ENCODE measurements around the gene GHRH. TPM values are rescaled to one million over a fixed set of nuclear protein-coding genes. Genes with fewer than 3 reads are reported as not detected.

GHRH gene
- total RNA-seq, 1 experiment from 2014 or later, result not detected

DNA sequence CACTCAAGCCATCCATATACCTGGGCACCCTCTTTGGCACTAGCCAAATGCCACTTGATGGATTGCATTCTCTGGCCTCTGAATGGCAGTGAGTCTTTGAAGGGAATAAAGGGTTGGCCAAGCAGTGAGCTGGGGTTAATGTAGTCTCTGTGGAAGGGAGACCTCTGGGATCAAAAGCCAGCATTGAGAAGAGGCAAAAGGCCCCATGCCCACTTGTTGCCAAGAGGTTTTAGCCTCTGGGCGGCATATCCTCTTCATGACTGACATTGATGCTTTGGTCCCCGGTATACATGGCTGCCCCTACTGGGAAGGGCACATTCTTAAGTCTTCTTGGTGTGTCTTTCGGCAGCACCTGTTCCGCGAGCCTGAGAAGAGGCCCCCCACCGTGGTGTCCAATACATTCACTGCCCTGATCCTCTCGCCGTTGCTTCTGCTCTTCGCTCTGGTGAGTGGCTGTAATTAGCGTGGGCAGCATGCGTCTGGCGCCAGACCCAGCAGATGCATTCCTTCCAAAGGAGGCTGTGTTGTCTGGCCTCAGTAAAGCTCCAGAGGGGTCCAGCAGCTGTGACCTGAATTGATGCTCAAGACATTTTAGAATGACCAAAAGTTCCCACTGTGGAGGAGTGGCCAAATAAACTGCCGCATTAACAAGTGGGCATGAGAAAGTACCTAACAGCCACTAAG lies 29.5 kb downstream of the GHRH start:
- no peak overlapping the region for H3K9ac ChIP-seq (ENCODE audit: low read length)
- no peak overlapping the region for H3K4me3 ChIP-seq (replicated peaks in 1 of 2; ENCODE audit: low read depth in 1 of 2, low read length in 2 of 2)
- no peak for ATAC-seq
- H3K27me3 ChIP-seq (ENCODE audit: insufficient read depth, low read length), result no peaks in the 10 kb centered on the region
- intact Hi-C loops (cut with micrococcal nuclease), result no loop called here
- CTCF ChIA-PET, result no interaction called here
- TF ChIP-seq POLR2A (IDR thresholded peaks at IDR 0.05; ENCODE audit: borderline replicate concordance, extremely low read depth, insufficient read depth, insufficient read length), result no peak
- no peak for TF ChIP-seq SRF (IDR thresholded peaks at IDR 0.05; ENCODE audit: low read depth)
- H3K4me1 ChIP-seq (ENCODE audit: control insufficient read depth in 1 of 2, insufficient read depth in 2 of 2, low read length in 2 of 2), result no peaks in the 10 kb centered on the region
- H3K9me2 ChIP-seq (ENCODE audit: insufficient read depth), result no peaks in the 10 kb centered on the region
- RAD21 ChIA-PET (ENCODE audit: low non-redundant PET in 1 of 2, low total read pairs in 2 of 2, uncharacterized antibody in 2 of 2, unreplicated experiment in 2 of 2), result no interaction called here
- H3K36me3 ChIP-seq (ENCODE audit: control insufficient read depth in 1 of 2, insufficient read depth in 2 of 2, low read length in 2 of 2), result peaks cover 72 to 76% of the 10 kb centered on the region in 2 experiments
- H3K4me2 ChIP-seq (ENCODE audit: low read length), result no peak overlapping the region
- H2AFZ ChIP-seq (ENCODE audit: low read depth, low read length, poor library complexity, severe bottlenecking), result no peak overlapping the region
- no peaks in the 10 kb centered on the region for H4K20me1 ChIP-seq (ENCODE audit: insufficient read depth)
- POLR2A ChIA-PET, result no interaction called here
- no peak for DNase-seq (ENCODE audit: low read depth, low spot score)
- no peaks in the 10 kb centered on the region for H3K9me3 ChIP-seq (ENCODE audit: control insufficient read depth in 1 of 2, insufficient read depth in 1 of 2, low read depth in 1 of 2, low read length in 2 of 2)
- BruUV-seq (replicated peaks), result no TSS peak
- H3K79me2 ChIP-seq (ENCODE audit: insufficient read depth, low read length), result no peaks in the 10 kb centered on the region
- H3K27ac ChIP-seq (ENCODE audit: low read depth, low read length), result no peak overlapping the region

DNA sequence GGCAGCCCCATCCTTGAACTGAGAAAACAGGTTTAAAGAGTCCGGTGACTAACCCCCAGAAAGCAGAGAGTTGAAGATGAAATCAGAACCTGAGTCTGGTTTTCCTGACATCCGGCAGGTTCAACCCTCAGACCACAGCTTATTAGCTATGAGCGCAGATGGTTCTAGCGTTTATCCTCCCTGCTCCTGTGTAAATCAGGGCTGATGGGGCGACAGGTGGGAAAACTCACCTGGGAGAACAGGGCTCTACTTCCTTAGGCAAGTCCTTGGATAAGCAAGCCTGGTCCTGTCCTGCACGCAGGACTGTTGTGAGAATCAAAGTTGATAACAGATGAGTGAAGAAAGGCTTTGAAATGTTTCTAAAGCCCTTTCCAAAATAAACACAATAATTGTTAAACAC lies 31.4 kb downstream of the GHRH start:
- H3K27me3 ChIP-seq (ENCODE audit: insufficient read depth, low read length), result no peaks in the 10 kb centered on the region
- H3K9me2 ChIP-seq (ENCODE audit: insufficient read depth), result no peaks in the 10 kb centered on the region
- TF ChIP-seq SIN3A (IDR thresholded peaks at IDR 0.05; ENCODE audit: low read depth) (no peak), ZFX (IDR thresholded peaks at IDR 0.05) (no peak), FOSL1 (IDR thresholded peaks at IDR 0.05; ENCODE audit: low read depth) (no peak), SRF (IDR thresholded peaks at IDR 0.05; ENCODE audit: low read depth) (no peak), EZH2phosphoT487 (IDR thresholded peaks at IDR 0.05; ENCODE audit: borderline replicate concordance) (no peak), TCF7L2 (IDR thresholded peaks at IDR 0.05; ENCODE audit: borderline replicate concordance, extremely low read depth, insufficient read depth, insufficient read length) (no peak), ZNF274 (IDR thresholded peaks at IDR 0.05; ENCODE audit: low read depth, low read length) (no peak), POLR2A (IDR thresholded peaks at IDR 0.05; ENCODE audit: borderline replicate concordance, extremely low read depth, insufficient read depth, insufficient read length) (no peak), EGR1 (IDR thresholded peaks at IDR 0.05; ENCODE audit: low read depth) (no peak)
- TF ChIP-seq, protein P1, sequence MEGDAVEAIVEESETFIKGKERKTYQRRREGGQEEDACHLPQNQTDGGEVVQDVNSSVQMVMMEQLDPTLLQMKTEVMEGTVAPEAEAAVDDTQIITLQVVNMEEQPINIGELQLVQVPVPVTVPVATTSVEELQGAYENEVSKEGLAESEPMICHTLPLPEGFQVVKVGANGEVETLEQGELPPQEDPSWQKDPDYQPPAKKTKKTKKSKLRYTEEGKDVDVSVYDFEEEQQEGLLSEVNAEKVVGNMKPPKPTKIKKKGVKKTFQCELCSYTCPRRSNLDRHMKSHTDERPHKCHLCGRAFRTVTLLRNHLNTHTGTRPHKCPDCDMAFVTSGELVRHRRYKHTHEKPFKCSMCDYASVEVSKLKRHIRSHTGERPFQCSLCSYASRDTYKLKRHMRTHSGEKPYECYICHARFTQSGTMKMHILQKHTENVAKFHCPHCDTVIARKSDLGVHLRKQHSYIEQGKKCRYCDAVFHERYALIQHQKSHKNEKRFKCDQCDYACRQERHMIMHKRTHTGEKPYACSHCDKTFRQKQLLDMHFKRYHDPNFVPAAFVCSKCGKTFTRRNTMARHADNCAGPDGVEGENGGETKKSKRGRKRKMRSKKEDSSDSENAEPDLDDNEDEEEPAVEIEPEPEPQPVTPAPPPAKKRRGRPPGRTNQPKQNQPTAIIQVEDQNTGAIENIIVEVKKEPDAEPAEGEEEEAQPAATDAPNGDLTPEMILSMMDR (IDR thresholded peaks at IDR 0.05 in 2 of 3, conservative IDR thresholded peaks at IDR 0.05 in 1 of 3; ENCODE audit: borderline replicate concordance in 1 of 3, insufficient read depth in 1 of 3, low read depth in 2 of 3, low read length in 2 of 3), result no peak
- TF ChIP-seq, protein P2, sequence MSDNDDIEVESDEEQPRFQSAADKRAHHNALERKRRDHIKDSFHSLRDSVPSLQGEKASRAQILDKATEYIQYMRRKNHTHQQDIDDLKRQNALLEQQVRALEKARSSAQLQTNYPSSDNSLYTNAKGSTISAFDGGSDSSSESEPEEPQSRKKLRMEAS (IDR thresholded peaks at IDR 0.05), result no peak
- H3K9ac ChIP-seq (ENCODE audit: low read length), result no peak overlapping the region
- no peaks in the 10 kb centered on the region for H3K4me1 ChIP-seq (ENCODE audit: control insufficient read depth in 1 of 2, insufficient read depth in 2 of 2, low read length in 2 of 2)
- H3K4me2 ChIP-seq (ENCODE audit: low read length), result no peak overlapping the region
- RAD21 ChIA-PET (ENCODE audit: low non-redundant PET in 1 of 2, low total read pairs in 2 of 2, uncharacterized antibody in 2 of 2, unreplicated experiment in 2 of 2), result no interaction called here
- ATAC-seq (no peak), DNase-seq (ENCODE audit: low read depth, low spot score) (no peak)
- no peaks in the 10 kb centered on the region for H4K20me1 ChIP-seq (ENCODE audit: insufficient read depth)
- H3K36me3 ChIP-seq (ENCODE audit: control insufficient read depth in 1 of 2, insufficient read depth in 2 of 2, low read length in 2 of 2), result peaks cover 73 to 80% of the 10 kb centered on the region in 2 experiments
- H3K79me2 ChIP-seq (ENCODE audit: insufficient read depth, low read length), result no peaks in the 10 kb centered on the region
- POLR2A ChIA-PET, result no interaction called here
- no peaks in the 10 kb centered on the region for H3K9me3 ChIP-seq (ENCODE audit: control insufficient read depth in 1 of 2, insufficient read depth in 1 of 2, low read depth in 1 of 2, low read length in 2 of 2)
- H3K4me3 ChIP-seq (replicated peaks in 1 of 2; ENCODE audit: low read depth in 1 of 2, low read length in 2 of 2), result no peak overlapping the region
- no peak overlapping the region for H3K27ac ChIP-seq (ENCODE audit: low read depth, low read length)
- BruUV-seq (replicated peaks), result no TSS peak
- H2AFZ ChIP-seq (ENCODE audit: low read depth, low read length, poor library complexity, severe bottlenecking), result no peak overlapping the region
- CTCF ChIA-PET, result no interaction called here
- intact Hi-C loops (cut with micrococcal nuclease), result no loop called here

All from HCT116 (cell line).